Islet precursor cell (in vitro differentiated cells): ENCODE measurements around the gene NBPF8.
A peak's percentile ranks its signal among the peaks of the same experiment; 100 is the strongest.
"Not testable (repeated sequence)": the region's sequence is repeated elsewhere in the genome, so short reads cannot be mapped to it uniquely, and the experiment has no call there.

Experiments
- DNase-seq: peaks from one replicate; pipeline ENCODE4 v3.0.0-alpha.2; 2018

Gene NBPF8

GRCh38 chr1:120414911-120415480 is at the start of gene NBPF8:
Gene NBPF8 (plus strand): TSS chr1:120415035. CDS start chr1:120436523, 21,488 bp downstream.
- peak; percentile 79 for DNase-seq

- DNase-seq = not testable (repeated sequence)
Observed at GRCh38 chr1:120367709-120368108, 47.1 kb upstream of the NBPF8 start.

GRCh38 chr1:120386651-120387050 is 28.2 kb upstream of the NBPF8 start:
- DNase-seq = not testable (repeated sequence)

GRCh38 chr1:120388597-120389126 is 26.2 kb upstream of the NBPF8 start:
- DNase-seq = not testable (repeated sequence)

- not testable (repeated sequence) for DNase-seq
Observed at GRCh38 chr1:120391365-120391764, 23.5 kb upstream of the NBPF8 start.

GRCh38 chr1:120393316-120394232 is 21.3 kb upstream of the NBPF8 start:
- DNase-seq = peak; percentile 1

- DNase-seq = not testable (repeated sequence)
Observed at GRCh38 chr1:120405348-120405747, 9.5 kb upstream of the NBPF8 start.

- not testable (repeated sequence) for DNase-seq
Observed at GRCh38 chr1:120414451-120414850, 384 bp upstream of the NBPF8 start.

- DNase-seq = peak; percentile 48
Observed at GRCh38 chr1:120415492-120415961, 692 bp downstream of the NBPF8 start.

GRCh38 chr1:120425063-120425462 is 10.2 kb downstream of the NBPF8 start:
- DNase-seq = not testable (repeated sequence)

- DNase-seq = peak; percentile 76
Observed at GRCh38 chr1:120431626-120432025, 16.8 kb downstream of the NBPF8 start.

- DNase-seq = not testable (repeated sequence)
Observed at GRCh38 chr1:120433831-120434230, 19.0 kb downstream of the NBPF8 start.

GRCh38 chr1:120449124-120449523 is 34.3 kb downstream of the NBPF8 start:
- DNase-seq = not testable (repeated sequence)
